H9 (cell line): ENCODE data around the gene KAZN. TPM values are rescaled to one million over a fixed set of nuclear protein-coding genes. Genes with fewer than 3 reads are reported as not detected.
A peak's percentile ranks its signal among the peaks of the same experiment; 100 is the strongest.

ENCODE experiments used
- DNase-seq: peaks from one replicate; pipeline ENCODE4 v3.0.0-alpha.2; 2017
- H2AFZ ChIP-seq: one replicate; pipeline ENCODE4 v1.6.1; 2013; ENCODE audit warnings: mild to moderate bottlenecking, low read length, control low read depth, moderate library complexity
- H2AK5ac ChIP-seq: 2 replicates; pipeline ENCODE4 v1.6.1; 2013; ENCODE audit warnings: low read length, control low read depth, mixed read lengths; ENCODE audit not compliant: insufficient read length
- H2BK120ac ChIP-seq: one replicate; pipeline ENCODE4 v1.6.1; 2013; ENCODE audit warnings: low read depth, mild to moderate bottlenecking, low read length, control low read depth, inconsistent platforms; ENCODE audit not compliant: poor library complexity, severe bottlenecking
- H2BK12ac ChIP-seq: 2 replicates; pipeline ENCODE4 v1.6.1; 2013; ENCODE audit warnings: low read length, control low read depth, mixed read lengths, low read depth; ENCODE audit not compliant: insufficient read length
- H2BK15ac ChIP-seq: 2 replicates; pipeline ENCODE4 v1.6.1; 2013; ENCODE audit warnings: low read depth, low read length, control low read depth
- H2BK20ac ChIP-seq: one replicate; pipeline ENCODE4 v1.6.1; 2013; ENCODE audit warnings: low read depth, mild to moderate bottlenecking, low read length, control low read depth, inconsistent platforms; ENCODE audit not compliant: poor library complexity, severe bottlenecking
- H2BK5ac ChIP-seq: 2 replicates; pipeline ENCODE4 v1.6.1; 2013; ENCODE audit warnings: low read length, control low read depth, mixed read lengths; ENCODE audit not compliant: insufficient read length
- H3K14ac ChIP-seq: 2 replicates; pipeline ENCODE4 v1.6.1; 2013; ENCODE audit warnings: low read length, control low read depth; ENCODE audit not compliant: insufficient read depth
- H3K18ac ChIP-seq: 2 replicates; pipeline ENCODE4 v1.6.1; 2013; ENCODE audit warnings: low read depth, mild to moderate bottlenecking, mixed read lengths, low read length, control low read depth; ENCODE audit not compliant: insufficient read length
- H3K23ac ChIP-seq: 2 replicates; pipeline ENCODE4 v1.6.1; 2013; ENCODE audit warnings: low read length, control low read depth, mixed read lengths, low read depth; ENCODE audit not compliant: insufficient read length
- H3K23me2 ChIP-seq: 2 replicates; pipeline ENCODE4 v1.6.1; 2013; ENCODE audit warnings: low read depth, mild to moderate bottlenecking, mixed read lengths, low read length, control low read depth; ENCODE audit not compliant: insufficient read length, poor library complexity, severe bottlenecking
- H3K27ac ChIP-seq: 2 replicates; pipeline ENCODE4 v1.5.1; 2013; ENCODE audit warnings: low read length, control low read depth, mixed read lengths, low read depth; ENCODE audit not compliant: insufficient read length
- H3K27me3 ChIP-seq: 2 replicates; pipeline ENCODE4 v1.6.1; 2013; ENCODE audit warnings: low read length, control low read depth, inconsistent platforms; ENCODE audit not compliant: insufficient read depth
- H3K4ac ChIP-seq: 2 replicates; pipeline ENCODE4 v1.6.1; 2013; ENCODE audit warnings: low read depth, mild to moderate bottlenecking, control low read depth, inconsistent platforms, low read length, moderate library complexity
- H3K4me1 ChIP-seq: 2 replicates; pipeline ENCODE4 v1.6.1; 2013; ENCODE audit warnings: low read length, control low read depth, inconsistent platforms; ENCODE audit not compliant: insufficient read depth
- H3K4me2 ChIP-seq: 2 replicates; pipeline ENCODE4 v1.6.1; 2013; ENCODE audit warnings: low read length, control low read depth, mixed read lengths; ENCODE audit not compliant: insufficient read length, insufficient read depth
- H3K56ac ChIP-seq: 2 replicates; pipeline ENCODE4 v1.6.1; 2013; ENCODE audit warnings: low read depth, mild to moderate bottlenecking, mixed read lengths, low read length, control low read depth; ENCODE audit not compliant: insufficient read length
- H3K79me1 ChIP-seq: 2 replicates; pipeline ENCODE4 v1.6.1; 2013; ENCODE audit warnings: low read depth, mild to moderate bottlenecking, moderate library complexity, low read length, control low read depth, inconsistent platforms; ENCODE audit not compliant: insufficient read depth, poor library complexity, severe bottlenecking
- H3K79me2 ChIP-seq: 2 replicates; pipeline ENCODE4 v1.6.1; 2013; ENCODE audit warnings: low read length, control low read depth, inconsistent platforms; ENCODE audit not compliant: insufficient read depth
- H3K9ac ChIP-seq: 2 replicates; pipeline ENCODE4 v1.6.1; 2013; ENCODE audit warnings: low read length, control low read depth, mixed read lengths; ENCODE audit not compliant: insufficient read length; ENCODE audit errors: extremely low read depth
- H3K9me3 ChIP-seq: one replicate; pipeline ENCODE4 v1.6.1; 2013; ENCODE audit warnings: low read depth, low read length, inconsistent platforms; ENCODE audit not compliant: control insufficient read depth
- H3T11ph ChIP-seq: one replicate; pipeline ENCODE4 v1.6.1; 2013; ENCODE audit warnings: mild to moderate bottlenecking, low read length, control low read depth, inconsistent platforms
- H4K20me1 ChIP-seq: one replicate; pipeline ENCODE4 v1.6.1; 2013; ENCODE audit not compliant: control insufficient read depth, insufficient read length, insufficient read depth
- H4K5ac ChIP-seq: 2 replicates; pipeline ENCODE4 v1.6.1; 2013; ENCODE audit warnings: low read depth, mild to moderate bottlenecking, mixed read lengths, low read length, control low read depth; ENCODE audit not compliant: insufficient read length
- H4K8ac ChIP-seq: replicated peaks from 2 replicates; pipeline ENCODE4 v1.6.1; 2013; ENCODE audit warnings: low read length, control low read depth, mixed read lengths, low read depth; ENCODE audit not compliant: insufficient read length
- H4K91ac ChIP-seq: 2 replicates; pipeline ENCODE4 v1.6.1; 2013; ENCODE audit warnings: low read depth, mild to moderate bottlenecking, moderate library complexity, mixed read lengths, low read length, control low read depth; ENCODE audit not compliant: insufficient read length
- H3K27ac Mint-ChIP-seq, 3 experiments: 2 replicates in 2 of 3; 3 replicates in 1 of 3; pipeline ENCODE4 v1.8.0; 2020 to 2021; ENCODE audit warnings: mixed read lengths in 3 of 3, mild to moderate bottlenecking in 1 of 3, moderate library complexity in 1 of 3
- H3K27me3 Mint-ChIP-seq: 2 replicates; pipeline ENCODE4 v1.8.0; 2021; ENCODE audit warnings: low read depth, mild to moderate bottlenecking, moderate library complexity, mixed read lengths
- H3K36me3 Mint-ChIP-seq, 3 experiments: 2 replicates in 2 of 3; 3 replicates in 1 of 3; pipeline ENCODE4 v1.8.0; 2020 to 2021; ENCODE audit warnings: low read depth in 3 of 3, mixed read lengths in 3 of 3; ENCODE audit not compliant: insufficient read depth in 1 of 3
- H3K4me1 Mint-ChIP-seq, 2 experiments: 2 replicates each; pipeline ENCODE4 v1.8.0; 2020; ENCODE audit warnings: mixed read lengths in 2 of 2
- H3K4me3 Mint-ChIP-seq, 2 experiments: 2 replicates in 1 of 2; 3 replicates in 1 of 2; pipeline ENCODE4 v1.8.0; 2020 to 2021; ENCODE audit warnings: mild to moderate bottlenecking in 2 of 2, mixed read lengths in 2 of 2, moderate library complexity in 1 of 2
- H3K9me3 Mint-ChIP-seq, 2 experiments: 2 replicates in 1 of 2; 3 replicates in 1 of 2; pipeline ENCODE4 v1.8.0; 2020; ENCODE audit warnings: mild to moderate bottlenecking in 2 of 2, mixed read lengths in 2 of 2, moderate library complexity in 1 of 2
- WGBS: extraction: QIAGEN DNeasy Blood & Tissue Kit; methylation state at CpG from one replicate; pipeline ENCODE4 v1.1.7; 2013; ENCODE audit warnings: missing lambda C conversion rate, low lambda C conversion rate, mixed read lengths; ENCODE audit not compliant: insufficient read length; ENCODE audit errors: extremely low coverage; 5-methylcytosine and 5-hydroxymethylcytosine counted together
- total RNA-seq: library from RNA; stranded (reverse); gene quantifications from 2 replicates; pipeline ENCODE4 v1.2.1, GENCODE V29; 2021
- TF ChIP-seq, protein P1 (sequence below): fragments of 200-600 bp; sonication (generic); conservative IDR thresholded peaks from 3 replicates; pipeline ENCODE4 v1.8.0; 2021; ENCODE audit warnings: antibody characterized with exemption, mild to moderate bottlenecking

Gene KAZN
- total RNA-seq, 1 experiment from 2014 or later, result 7.6 TPM

DNA sequence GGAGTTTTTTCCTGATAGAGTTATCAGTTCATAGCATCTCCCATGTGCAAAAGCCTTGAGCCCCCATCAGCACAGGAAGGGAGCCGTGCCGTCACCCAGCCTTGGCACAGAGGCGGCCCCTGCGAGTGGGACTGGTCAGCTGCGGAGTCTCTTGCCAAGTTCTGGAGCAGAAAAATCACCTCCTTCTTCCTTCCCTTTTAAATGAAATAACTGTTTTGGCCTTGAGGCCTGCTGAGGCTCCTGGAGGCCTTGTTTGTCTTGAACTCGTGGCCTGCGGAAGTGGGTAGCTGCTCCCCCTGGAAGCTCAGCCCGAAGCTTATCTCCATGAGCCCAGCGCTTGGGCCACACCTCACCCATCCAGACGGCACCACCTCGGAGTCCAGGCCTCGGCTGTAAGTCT, 409.4 kb downstream of the KAZN start:
- Histone ChIP-seq H3K4me2 (no peak overlapping the region), H2BK20ac (no peak overlapping the region), H2AFZ (no peak overlapping the region), H4K91ac (no peak overlapping the region), H4K5ac (no peak overlapping the region), H3K56ac (no peak overlapping the region), H3K9me3 (no peaks in the 10 kb centered on the region), H2BK15ac (no peak overlapping the region), H3K79me1 (no peaks in the 10 kb centered on the region), H3K23ac (no peak overlapping the region), H3K4me1 (no peaks in the 10 kb centered on the region), H2BK12ac (no peak overlapping the region), H3K4ac (no peak overlapping the region), H4K8ac (no peak overlapping the region), H2BK5ac (no peak overlapping the region), H3K9ac (no peak overlapping the region), H4K20me1 (no peaks in the 10 kb centered on the region), H3K14ac (no peak overlapping the region), H2BK120ac (no peak overlapping the region), H2AK5ac (no peak overlapping the region), H3K27me3 (no peaks in the 10 kb centered on the region), H3K23me2 (no peaks in the 10 kb centered on the region), H3K18ac (no peak overlapping the region), H3K79me2 (no peaks in the 10 kb centered on the region), H3T11ph (no peak overlapping the region), H3K27ac (no peak overlapping the region)
- Mint-ChIP-seq H3K27ac (peak overlapping the region in 1 of 3 experiments; percentile 40; a peak in 3 of 7 replicates), H3K4me1 (peaks cover 11 to 19% of the 10 kb centered on the region in 2 experiments), H3K4me3 (no peak overlapping the region), H3K9me3 (peaks cover 7% of the 10 kb centered on the region in 2 experiments; a peak in 4 of 5 replicates), H3K27me3 (no peaks in the 10 kb centered on the region), H3K36me3 (peaks cover 4 to 12% (median 9%) of the 10 kb centered on the region in 3 experiments)
- no CpG with 5 or more reads among the region's 12 CpGs for WGBS
- TF ChIP-seq, protein P1, sequence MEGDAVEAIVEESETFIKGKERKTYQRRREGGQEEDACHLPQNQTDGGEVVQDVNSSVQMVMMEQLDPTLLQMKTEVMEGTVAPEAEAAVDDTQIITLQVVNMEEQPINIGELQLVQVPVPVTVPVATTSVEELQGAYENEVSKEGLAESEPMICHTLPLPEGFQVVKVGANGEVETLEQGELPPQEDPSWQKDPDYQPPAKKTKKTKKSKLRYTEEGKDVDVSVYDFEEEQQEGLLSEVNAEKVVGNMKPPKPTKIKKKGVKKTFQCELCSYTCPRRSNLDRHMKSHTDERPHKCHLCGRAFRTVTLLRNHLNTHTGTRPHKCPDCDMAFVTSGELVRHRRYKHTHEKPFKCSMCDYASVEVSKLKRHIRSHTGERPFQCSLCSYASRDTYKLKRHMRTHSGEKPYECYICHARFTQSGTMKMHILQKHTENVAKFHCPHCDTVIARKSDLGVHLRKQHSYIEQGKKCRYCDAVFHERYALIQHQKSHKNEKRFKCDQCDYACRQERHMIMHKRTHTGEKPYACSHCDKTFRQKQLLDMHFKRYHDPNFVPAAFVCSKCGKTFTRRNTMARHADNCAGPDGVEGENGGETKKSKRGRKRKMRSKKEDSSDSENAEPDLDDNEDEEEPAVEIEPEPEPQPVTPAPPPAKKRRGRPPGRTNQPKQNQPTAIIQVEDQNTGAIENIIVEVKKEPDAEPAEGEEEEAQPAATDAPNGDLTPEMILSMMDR, result no peak
- no peak for DNase-seq
